HG03108 (cell line): ENCODE results near the gene REEP6.

Source experiments
- ATAC-seq: cut with Tn5 transposase; IDR thresholded peaks from one replicate; pipeline ENCODE4 v1.9.1; 2021; ENCODE audit warnings: moderate library complexity; ENCODE audit not compliant: unreplicated experiment

Gene REEP6

DNA sequence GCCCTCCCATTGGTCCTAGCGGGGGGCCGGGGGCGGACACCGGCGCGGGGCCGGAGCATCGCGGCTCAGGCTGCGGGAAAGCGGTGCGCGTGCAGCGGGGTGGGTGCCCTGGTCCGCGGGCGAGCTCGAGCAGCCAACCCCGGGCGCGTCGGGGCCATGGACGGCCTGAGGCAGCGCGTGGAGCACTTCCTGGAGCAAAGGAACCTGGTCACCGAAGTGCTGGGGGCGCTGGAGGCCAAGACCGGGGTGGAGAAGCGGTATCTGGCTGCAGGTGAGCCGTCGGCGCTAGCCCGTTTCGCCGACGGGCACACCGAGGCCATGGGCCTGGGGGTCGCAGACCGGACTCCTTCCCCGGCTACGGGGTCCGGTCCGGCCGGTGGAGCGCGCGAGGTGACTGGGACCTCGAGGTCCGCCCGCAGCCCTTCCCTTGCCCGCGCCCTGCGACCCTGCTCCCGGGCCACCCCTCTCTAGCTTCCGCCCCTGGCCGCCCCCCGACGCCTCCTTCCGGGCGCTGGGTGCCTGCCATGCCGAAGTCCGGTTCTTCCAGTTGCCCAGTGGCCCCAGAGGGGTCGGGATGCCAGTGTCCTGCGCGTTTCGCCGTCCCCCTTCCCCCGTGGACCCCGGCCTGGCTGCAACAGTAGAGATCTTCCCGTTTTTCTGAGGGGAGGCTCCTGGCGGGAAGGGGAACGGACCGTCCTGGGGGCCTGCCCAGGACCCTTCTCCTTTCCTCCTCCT lies at the start of gene REEP6:
REEP6 (plus strand) TSS at position 68 of the 735 bp plus-strand sequence; CDS start at position 157, 89 bp downstream.
- ATAC-seq, result no peak

DNA sequence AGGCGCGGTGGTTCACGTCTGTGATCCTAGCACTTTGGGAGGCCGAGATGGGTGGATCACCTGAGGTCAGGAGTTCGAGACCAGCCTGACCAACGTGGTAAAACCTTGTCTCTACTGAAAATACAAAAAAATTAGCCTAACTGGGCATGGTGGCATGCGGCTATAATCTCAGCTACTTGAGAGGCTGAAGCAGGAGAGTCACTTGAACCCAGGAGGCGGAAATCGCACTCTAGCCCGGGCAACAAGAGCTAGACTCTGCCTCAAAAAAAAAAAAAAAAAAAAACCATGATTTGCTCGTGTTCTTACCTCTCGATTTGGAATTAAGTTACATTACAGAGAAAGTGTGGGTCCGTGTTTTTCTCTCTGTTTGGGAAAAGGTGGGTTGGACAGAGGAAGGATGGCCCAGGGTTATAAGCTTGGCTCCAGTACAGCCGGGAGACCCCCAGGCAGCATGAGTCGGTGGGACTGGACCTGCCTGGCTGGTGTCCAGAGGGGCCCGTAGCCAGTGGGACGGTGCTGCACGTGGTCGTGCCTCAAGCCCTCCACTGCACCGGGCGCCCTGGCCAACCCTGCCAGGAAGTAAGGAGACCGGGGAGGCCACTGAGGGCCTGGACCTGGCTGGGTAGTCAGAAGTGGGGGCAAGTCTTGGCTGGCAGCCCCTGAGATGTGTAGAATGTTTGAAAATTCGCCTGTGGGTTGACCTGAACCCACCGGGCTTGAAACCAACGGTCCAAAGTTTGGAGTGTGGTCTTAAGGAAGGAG lies 49.1 kb upstream of the REEP6 start:
- no peak for ATAC-seq

DNA sequence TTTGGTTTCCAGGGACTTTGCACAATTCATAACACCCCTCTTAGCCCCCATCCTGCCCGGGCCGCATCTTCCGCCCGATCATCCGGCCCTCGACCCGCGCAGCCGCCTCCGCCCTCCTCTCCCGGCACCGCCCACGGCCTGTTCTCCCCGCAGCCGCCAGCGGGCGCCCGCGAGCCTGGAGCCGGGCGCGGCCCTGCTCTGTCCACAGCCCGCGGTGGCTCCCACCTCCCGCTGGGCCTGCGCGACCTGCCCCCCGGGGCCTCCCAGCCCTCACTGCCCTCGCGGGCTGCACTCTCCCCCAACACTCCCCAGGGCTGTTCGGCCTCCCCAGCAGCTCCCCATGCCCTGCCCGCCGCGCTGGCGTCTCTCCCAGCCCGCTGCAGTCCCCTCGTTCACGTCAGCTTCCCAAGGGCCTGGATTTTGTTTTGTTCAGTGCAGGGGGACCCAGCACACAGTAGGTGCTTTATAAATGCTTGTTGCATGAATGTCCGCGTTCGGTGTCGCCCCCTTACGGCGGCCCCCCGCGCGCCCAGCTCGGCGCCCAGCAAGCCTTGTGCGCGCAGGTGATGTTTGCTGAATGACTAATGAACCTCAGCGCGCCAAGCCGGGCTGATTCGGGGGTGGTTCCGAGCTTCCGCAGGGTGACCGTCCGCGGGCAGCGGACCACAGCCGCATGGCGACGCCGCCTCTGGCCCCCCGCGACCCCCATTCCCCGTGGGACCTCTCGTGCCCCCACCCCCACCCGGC lies 45.6 kb upstream of the REEP6 start:
- peak; percentile 76 for ATAC-seq

DNA sequence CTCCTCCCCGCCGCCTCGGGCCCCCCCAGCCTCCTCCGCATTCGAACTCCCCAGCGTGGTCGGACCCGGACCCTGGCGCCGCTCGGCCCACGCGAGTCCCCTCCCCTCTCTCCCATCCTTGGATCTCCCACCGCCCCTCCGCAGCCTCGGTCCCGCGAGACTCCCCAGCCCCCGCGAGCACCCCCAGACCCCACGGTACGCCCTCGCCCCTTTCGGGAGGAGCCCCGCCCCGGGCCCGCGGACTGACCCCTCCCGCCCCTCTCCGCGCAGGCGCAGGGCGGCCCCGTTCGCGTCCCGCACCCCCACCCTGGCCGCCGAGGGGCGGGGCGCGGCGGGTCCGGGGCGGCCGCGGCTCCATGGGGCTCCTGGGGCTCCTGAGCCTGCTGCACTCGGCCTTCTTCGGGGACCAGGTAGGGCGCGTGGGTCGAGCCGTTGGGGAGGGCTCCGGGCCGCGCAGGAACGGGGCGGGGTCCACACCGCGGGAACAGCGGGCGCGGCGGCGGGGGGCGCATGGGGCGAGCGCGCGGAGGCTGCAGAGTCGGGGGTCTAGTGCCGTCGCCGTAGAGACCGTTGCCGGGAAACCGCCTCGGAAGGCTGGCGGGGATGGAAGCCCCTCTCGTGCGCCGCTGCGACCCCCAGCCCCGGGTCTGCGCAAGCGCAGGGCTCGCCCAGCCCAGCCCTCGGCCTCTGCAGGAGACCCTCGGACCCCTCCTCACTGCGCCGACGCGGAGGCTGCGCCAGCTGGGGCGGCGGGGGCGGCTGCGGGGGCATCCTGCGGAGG lies 44.9 kb upstream of the REEP6 start:
- ATAC-seq, result no peak

DNA sequence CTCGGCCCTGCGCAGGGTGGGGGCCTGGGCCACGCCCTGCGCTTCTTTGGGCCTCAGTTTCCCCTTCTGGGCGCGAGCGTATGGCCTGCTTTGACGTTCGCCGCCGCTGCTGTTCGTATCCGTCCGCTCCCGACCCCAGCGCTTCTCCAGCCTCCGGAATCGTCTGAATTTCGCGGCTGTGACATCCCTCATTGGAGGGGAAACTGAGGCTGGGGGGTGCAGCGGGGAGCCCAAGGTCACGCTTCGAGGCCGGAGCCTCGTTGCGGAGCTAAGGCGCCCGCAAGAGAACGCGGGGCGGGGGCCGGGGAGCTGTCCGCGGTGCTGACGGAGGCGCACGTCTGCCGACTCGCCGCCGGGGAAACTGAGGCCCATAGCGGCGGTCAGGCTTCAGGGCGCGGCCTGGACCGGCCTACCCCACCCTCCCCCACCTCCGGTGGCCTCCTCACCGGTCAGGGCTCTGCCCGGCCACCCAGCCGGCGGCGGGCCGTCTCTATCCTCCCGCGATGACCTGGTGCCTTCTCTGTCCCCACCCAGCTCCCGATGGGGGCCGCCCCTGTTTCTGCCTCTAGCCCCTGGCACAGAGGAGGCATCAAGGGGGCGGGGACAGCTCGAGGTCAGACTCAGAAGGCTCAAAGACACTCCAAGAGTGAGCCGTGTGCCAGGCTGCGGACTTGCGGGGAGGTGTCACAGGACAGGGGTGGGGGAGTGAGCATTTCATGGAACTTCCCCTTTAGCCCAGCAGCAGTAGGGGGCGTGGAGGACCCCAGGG lies 44.1 kb upstream of the REEP6 start:
- ATAC-seq, result no peak

DNA sequence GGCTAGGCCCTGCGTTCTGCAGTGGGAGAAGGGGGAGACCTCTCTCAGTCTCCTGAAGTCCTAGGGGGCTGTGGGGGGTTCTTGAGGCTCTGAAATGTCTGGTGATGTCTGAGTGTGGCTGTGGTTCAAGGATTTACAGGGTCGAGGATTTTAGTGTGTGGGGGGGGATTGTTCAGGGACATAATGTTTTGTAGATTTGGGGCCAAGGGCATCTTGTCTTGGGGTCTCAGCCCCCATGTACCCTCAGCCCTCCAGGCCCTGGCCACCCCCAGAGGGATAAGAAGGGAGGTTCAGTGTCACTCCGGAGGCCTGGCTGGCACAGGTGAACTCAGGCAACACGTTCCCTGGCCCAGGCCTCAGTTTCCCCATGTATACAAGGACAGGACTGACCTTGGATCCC lies 43.5 kb upstream of the REEP6 start:
- ATAC-seq, result no peak

DNA sequence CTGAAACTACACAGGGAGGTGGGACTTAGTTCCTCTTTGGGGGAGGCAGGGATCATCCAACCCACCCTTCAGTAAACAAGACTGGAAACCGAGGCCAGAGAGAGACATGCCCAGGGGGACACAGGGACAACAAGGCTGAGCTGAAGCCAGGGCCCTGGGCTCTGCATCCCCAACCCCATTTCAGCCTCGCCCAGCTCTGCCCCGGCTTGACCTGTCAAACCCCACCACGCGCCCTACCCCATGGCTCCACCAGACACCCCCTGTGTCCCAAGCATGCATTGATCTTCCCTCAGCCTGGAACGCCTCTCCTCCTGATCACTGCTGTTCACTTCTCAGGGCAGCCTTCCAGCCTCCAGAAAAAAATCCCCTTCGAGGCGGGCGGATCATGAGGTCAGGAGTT lies 43.0 kb upstream of the REEP6 start:
- no peak for ATAC-seq

DNA sequence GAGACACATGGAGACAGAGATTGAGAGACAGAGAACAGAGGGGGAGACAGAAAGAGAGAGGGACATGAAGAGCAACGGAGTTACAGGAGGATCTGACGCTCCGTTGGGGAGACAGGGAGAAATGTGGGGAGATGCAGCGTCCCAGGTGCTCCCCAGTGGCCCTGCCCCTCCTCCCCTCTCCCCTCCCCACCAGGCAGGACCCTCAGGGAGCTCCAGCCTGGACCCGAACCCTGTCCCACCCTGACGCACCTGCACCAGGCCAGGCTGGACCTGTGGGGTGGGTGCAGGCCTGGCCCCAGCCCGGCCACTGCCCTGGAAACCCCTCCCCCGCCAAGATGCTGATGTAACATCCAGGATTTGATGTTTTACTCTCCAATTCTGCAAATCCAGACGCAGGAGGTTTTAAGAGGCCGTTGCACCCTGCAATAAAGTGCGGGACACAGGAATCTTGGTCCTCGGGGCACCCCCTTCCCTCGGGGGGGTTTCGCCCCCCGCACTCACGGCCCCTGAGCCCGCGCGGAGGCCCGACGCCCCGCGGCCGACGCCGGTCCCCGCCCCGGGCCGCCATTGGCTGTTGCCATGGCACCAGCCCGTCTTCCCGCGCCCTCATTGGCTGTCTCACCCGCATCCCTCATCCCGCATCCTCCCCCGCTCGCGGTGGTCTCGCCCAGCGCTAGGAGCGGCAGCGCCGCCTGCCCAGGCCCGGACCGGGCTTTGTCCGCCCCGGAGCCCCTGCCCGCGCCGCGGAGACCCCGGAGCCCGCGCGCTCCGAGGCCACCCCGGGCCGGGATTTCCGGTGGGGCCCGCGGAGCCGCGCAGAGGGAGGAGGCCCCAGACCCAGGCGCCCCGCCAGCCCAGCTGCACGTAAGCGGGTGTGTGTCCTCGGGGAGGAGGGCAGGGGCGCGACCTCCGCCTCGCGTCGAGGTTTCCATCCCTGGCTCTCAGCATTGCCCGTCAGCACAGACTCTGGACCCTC lies 41.2 kb upstream of the REEP6 start, which contains the start of gene APC2:
APC2 (plus strand) TSS at position 655 of the 976 bp plus-strand sequence. CDS start 2,881 bp downstream, outside the sequence.
- no peak for ATAC-seq

DNA sequence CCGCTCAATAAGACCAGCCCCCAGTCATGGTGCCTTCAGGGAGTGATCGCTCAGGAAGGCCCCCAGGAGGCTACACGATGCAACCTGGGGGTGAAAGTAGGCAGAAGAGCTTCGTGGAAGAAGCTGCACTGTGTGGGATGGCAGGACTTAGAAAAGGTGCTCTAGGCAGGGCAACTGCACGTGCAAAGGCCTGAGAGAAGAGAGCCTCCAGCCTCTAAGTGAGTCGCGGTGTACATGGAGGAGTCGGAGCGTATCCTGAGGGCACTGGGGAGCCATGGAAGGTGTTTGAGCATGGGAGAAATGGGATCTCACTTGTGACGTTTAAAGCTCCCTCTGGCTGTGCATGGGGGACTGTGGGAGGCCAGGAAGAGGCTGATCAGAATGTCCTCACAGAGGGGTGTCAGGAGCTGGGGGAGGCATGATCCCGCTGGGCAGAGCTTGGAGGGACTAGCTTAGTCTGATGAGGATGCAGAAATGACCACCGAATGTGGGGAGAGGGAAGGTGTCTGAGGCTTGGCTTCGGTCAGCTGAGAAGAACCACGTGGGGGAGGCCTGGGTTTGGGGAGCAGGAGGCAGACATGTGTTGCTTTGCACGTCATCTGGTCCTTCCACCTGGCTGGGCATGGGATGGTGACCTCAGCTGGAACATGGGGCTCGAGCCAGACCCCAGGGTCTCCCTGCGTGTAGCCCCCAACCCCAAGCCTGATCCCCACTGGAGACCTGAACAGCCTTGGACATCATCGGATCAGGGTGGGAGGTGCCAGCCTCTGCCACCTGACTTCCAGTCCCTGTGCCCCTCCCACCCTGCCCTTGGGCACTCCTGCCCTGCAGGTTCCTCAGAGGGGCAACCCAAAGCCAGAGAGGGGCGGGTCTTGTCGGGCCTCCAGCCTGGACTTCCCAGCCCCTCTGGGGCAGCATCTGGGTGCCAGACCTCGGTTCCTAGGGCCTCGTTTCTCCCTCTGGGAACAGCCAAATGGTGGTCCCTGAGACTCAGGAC lies 39.9 kb upstream of the REEP6 start:
- ATAC-seq, result no peak

DNA sequence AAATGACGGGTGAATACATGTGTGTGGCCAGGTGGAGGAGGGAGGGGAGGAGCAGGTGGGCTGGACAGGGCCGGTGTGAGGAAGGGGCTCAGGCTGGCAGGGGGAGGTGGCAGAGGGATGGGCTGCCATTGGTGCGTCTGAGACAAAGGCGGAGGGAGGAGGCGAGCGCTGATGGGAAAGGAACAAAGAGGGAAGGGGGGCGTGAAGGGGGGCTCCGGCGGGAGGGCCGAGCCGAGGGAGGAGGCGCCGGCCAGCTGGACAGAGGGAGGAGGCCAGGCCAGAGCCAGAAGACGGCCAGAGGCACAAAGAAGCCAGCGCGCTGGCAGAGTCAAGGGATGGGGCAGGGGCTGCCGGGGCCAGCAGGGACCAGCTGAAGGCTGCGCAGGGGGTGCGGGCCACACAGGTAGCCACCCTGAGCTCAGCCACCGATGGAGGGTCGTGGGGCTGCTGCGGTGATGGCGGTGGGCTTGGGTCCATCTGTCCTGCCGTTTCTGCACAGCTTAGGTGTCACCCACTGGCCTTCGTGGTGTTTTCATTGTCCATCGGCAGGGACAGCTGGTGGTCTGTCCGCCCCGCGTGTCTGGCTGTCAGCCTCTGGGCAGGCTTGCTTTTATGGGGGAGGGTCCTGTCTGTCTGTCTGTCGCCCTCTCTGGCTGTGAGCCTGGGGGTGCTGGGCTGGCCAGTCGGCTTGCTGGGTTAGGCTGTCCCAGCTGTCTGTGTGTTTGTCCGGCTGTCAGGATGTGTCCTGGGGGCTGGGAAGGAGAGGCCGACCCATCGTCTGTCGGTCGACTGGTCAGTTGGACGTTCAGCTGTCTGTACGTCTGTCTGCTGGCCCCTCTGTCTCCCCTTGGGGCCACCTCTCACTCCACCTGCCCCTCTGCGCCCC lies 38.8 kb upstream of the REEP6 start:
- no peak for ATAC-seq

DNA sequence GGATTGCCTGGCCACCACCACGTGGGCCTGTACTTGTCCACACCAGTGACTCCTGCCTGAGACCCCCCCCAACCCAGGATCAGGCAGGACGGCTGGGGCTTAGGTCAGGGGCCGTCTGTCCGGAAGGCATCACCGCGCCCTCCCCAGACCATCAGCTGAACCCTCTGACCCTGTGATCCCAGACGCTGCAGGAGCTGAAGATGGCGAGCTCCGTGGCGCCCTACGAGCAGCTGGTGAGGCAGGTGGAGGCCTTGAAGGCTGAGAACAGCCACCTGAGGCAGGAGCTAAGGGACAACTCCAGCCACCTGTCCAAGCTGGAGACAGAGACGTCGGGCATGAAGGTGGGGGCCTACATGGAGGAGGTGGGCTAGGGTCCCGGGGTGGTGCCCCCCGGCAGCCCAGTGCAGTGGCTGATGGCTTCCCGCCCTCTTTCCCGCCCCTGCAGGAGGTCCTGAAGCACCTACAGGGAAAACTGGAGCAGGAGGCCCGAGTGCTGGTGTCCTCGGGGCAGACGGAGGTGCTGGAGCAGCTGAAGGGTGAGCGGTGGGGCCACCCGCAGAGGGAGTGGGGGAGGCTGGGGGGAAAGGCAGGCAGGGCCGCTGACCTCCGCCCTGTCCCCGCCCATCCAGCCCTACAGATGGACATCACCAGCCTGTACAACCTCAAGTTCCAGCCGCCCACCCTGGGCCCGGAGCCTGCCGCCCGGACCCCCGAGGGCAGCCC lies 38.0 kb upstream of the REEP6 start:
- no peak for ATAC-seq

DNA sequence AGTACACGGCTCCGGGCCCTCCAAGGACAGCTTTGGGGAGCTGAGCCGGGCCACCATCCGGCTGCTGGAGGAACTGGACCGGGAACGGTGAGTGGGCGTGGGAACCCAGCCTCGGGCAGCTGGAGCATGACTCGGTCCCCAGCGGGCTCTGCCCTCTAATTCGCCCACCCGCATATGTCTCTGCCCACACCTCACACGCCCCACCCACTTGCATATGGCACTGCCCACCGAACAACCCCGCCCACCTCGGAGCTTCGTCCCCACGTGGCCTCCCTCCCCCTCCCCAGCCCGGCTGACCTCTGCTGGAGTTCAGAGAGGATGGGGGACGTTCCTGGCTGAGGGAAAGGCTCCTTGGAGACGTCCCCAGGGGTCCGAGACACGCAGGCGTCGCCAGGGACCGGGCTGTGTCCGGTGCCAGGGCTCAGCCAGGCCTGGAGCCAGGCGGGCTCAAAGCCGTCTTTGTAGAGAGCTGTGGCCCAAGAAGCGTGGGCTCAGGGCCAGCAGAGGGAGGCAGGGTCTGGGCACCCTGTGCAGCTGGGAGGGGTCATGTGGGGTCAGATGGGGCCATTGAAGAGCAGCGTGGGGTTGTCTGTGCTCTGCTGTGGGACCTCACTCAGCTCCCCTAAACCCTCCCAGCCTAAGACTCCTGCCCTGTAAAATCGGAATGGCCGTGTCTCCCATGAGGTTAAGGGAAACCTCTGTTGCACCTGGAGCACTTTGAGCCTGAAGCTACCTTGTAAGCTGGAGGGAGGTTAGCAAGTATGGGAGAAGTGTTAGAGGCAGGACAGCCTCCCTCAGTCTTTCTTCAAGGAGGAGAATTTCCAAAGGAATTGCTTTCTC lies 37.2 kb upstream of the REEP6 start:
- ATAC-seq, result no peak

DNA sequence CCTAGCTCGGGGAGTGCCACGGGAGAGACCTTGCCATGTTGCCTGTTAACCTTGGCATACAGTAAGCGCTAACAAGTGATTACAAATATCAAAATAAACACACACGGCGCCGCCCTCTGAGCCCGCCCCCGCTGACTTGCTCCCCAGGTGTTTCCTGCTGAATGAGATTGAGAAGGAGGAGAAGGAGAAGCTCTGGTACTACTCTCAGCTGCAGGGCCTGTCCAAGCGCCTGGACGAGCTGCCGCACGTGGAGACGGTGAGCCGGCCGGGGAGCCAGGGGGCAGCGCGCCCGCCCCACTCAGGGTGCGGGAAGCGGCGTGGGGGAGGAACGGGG lies 36.0 kb upstream of the REEP6 start:
- no peak for ATAC-seq

DNA sequence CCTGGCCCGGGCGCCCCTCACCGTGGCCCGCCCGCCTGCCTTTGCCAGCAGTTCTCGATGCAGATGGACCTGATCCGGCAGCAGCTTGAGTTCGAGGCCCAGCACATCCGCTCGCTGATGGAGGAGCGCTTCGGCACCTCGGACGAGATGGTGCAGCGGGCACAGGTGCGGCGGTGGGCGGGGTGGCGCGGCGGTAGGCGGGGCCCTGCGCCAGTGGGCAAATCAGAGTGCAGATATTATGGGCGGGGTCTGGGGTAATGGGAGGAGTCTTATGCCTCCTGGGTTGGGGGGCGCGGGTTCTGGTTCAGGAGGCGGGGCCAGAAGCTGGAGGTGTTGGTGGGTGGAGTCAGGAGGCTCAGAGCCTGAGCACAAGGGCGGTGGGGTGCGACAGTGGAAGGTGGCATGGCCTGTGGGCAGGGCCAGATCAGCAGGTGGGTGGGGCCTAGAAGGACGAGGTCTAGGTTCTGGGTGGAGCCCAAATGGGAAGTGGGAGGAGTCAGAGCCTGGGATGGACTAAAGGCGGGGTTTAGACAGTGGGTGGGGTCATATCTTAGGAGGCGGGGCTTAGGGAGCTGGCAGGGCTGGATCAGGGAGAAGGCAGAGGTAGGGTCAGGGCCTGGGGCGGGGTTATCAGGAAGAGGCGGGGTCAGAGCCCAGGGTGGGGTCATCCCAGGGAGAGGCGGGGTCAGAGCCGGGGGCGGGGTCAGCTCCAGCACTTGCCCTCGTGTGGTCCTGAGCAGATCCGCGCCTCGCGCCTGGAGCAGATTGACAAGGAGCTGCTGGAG lies 35.5 kb upstream of the REEP6 start:
- no peak for ATAC-seq
